Right ventricle myocardium superior (tissue), 1 donor: ENCODE measurements around the gene MYO18A. TPM values are rescaled to one million over a fixed set of nuclear protein-coding genes. Genes with fewer than 3 reads are reported as not detected.
A peak's percentile ranks its signal among the peaks of the same experiment; 100 is the strongest.

Experiments used
- ATAC-seq: fragments of 200-7000 bp; cut with Tn5 transposase; one replicate; pipeline ENCODE4 v1.9.1; 2020; ENCODE audit warnings: mild to moderate bottlenecking; ENCODE audit not compliant: poor library complexity
- DNase-seq: peaks from one replicate; pipeline ENCODE4 v3.0.0-alpha.2; 2020
- intact Hi-C: fragments of 100-400 bp; cut with DNase I; formaldehyde crosslinking; loops from one replicate; pipeline ENCODE4 v1.11.2; 2022
- total RNA-seq: library from RNA; stranded (reverse); fragmentation: NEBNext Ultra II Directional; extraction: Animal tissue kit (Norgen Biotek cat#: 25700); gene quantifications from one replicate; pipeline ENCODE4 v1.2.1, GENCODE V29; 2021
- donor health status: DM: no; HTN: yes; CAD: no; lungs with severe emphysema.

The MYO18A gene
- total RNA-seq, 1 donor from 2014 or later, result 393 TPM

DNA sequence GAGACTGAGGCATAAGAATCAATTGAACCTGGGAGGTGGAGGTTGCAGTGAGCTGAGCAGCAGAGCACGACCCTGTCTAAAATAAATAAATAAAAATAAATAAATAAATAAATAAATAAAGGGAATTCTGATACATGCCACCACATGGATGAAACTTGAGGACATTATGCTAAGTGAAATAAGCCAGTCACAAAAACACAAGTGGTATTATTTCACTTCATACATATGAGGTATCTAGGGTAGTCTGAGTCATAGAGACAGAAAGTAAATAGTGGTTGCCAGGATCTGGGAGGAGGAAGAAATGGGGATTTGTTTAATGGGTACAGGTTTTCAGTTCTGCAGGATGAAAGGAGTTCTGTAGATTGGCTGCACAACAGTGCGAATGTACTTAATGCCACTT, 120.9 kb downstream of the MYO18A start:
- intact Hi-C loops, result no loop called here
- DNase-seq (no peak), ATAC-seq (no peak)

DNA sequence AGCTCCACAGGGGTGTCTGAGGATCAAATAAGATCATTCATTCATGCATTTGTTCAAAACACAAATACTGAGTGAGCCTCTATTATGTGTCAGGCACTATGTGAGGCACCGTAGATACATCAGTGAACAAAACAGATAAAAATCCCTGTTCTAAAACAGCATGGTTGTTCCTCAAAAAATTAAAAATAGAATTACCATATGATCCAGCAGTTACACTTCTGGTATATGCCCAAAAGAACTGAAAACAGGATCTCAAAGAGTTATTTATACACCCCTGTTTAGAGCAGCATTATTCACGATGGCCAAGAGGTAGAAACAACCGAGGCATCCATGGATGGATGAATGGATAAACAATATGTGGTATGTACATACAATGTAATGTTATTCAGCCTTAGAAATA, 121.8 kb downstream of the MYO18A start:
- intact Hi-C loops, result no loop called here
- no peak for ATAC-seq
- no peak for DNase-seq

DNA sequence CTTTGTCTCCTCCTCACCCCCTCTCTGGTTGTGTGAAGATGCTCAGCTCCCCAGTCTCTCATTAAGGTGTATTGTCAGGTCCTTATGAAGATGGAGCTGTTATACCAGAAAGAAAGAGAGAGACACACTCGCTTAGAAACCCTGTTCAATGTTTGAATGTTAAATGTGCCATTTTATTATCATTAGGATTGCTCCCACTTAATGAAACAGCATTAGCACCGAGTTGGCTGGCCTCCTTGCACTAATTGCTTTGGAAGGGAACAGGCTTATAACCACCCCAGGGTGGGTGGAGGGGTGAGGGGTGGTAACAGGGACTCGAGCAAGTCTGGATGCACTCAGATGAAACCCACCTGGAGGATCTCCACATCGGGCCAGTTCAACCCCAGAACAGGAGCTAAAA, 122.8 kb downstream of the MYO18A start:
- intact Hi-C loops, result no loop called here
- DNase-seq (no peak), ATAC-seq (no peak)

DNA sequence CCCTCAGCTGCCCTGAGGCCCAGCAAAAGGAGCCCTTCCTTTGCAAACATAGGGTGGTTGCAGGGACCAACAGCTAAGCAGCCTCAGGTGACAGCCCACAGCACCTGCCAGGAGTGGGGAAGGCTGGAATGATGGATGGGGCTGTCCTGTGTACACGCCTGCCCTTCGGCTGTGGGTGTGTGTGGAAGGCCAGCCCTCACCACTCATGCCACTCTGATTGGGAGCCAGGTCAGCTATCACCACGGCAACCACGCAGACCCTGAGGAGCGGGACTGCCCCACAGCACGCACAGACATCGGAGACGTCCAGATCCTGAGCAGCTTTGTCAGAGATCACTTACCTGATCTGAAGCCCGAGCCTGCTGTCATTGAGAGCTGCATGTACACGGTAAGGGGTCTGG, 125.4 kb downstream of the MYO18A start:
- DNase-seq, result no peak

DNA sequence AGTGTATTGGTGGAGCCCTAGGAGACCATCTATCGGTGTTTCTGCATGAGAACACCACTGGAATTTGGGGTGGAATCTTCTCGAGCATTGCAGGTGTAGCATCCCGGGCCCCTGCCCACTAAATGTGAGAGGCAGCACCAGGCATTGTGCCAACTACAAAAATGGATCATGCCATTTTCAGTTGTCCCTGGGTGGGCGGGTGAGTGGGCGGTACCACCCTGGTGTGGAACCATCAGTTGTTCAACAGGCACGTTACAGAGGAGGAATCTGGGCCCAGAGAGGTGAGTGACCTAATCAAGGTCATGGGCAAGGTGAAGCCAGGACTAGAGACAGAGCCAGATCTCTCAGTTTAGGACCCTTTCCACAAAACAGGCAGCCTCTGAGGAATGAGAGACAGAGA, 128.5 kb downstream of the MYO18A start:
- ATAC-seq, result no peak
- DNase-seq, result no peak
- intact Hi-C loops, result no loop called here

More for the DNA sequence above, 125.4 kb downstream of the MYO18A start:
- no peak for ATAC-seq
- intact Hi-C loops, result no loop called here

DNA sequence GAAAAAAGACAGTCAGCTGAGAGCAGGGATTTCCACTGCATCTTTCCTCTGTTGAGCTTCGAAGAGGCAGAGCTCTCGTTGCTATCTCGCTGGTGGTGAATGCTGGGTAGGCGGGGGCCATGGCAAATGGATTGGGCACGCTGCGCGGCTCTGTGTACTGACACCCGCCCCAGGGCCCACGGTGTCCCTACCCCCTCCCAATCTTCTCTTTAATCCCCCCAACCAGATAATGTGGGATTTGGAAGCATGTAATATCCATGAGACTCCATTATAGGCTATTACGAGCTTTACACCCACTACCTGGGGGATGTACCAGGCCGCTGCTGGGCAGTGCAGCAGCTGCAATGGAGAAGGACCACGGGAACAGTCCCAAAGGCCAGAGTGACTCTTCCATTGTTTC, 129.0 kb downstream of the MYO18A start:
- ATAC-seq (no peak), DNase-seq (no peak)
- intact Hi-C loops, result no loop called here

DNA sequence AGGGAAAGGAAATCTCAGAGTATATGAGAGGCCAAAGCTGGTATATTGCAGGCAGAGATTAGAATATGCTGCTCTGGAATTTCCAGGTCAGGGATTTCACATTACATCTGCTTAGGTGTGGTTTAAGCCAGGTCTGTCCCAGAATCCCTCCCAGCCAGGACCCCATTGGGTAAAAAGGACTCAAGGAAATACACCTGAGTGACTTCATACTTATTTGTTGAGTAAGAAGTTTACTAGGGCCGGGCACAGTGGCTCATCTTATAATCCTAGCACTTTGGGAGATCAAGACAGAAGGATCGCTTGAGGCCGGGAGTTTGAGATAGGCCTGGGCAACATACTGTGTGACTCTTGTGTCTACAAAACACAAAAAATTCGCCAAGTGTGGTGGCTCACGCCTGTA, 130.0 kb downstream of the MYO18A start:
- DNase-seq (no peak), ATAC-seq (no peak)
- intact Hi-C loops, result no loop called here

DNA sequence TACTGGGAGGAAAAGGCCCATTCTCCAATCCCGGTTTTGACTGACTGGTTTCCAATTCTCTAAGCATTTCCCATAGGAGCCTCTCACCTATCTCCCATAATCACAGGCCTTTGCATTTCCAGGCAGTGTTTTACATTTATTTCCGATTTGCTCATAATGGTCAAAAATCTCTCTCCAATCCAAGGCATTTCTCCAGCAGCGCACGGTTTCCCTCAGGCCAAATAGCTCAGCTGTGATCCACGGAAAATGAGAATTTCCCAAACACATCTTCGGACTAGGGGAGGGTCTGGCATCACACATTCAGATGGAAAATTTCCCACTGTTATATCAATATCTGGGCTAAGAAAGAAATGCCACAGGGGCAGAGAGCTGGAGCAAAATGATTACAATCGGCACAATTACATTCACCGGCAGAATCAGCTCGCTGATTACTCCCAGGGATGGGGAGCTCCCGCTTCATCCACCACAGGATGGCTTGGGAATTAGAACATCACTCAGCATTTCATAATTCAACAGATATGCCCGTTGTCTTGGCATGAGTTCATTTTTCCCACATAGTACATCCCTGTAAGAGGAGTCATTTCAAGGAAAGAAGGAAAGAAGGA, 130.6 kb downstream of the MYO18A start:
- intact Hi-C loops, result no loop called here
- no peak for ATAC-seq
- DNase-seq, result no peak

DNA sequence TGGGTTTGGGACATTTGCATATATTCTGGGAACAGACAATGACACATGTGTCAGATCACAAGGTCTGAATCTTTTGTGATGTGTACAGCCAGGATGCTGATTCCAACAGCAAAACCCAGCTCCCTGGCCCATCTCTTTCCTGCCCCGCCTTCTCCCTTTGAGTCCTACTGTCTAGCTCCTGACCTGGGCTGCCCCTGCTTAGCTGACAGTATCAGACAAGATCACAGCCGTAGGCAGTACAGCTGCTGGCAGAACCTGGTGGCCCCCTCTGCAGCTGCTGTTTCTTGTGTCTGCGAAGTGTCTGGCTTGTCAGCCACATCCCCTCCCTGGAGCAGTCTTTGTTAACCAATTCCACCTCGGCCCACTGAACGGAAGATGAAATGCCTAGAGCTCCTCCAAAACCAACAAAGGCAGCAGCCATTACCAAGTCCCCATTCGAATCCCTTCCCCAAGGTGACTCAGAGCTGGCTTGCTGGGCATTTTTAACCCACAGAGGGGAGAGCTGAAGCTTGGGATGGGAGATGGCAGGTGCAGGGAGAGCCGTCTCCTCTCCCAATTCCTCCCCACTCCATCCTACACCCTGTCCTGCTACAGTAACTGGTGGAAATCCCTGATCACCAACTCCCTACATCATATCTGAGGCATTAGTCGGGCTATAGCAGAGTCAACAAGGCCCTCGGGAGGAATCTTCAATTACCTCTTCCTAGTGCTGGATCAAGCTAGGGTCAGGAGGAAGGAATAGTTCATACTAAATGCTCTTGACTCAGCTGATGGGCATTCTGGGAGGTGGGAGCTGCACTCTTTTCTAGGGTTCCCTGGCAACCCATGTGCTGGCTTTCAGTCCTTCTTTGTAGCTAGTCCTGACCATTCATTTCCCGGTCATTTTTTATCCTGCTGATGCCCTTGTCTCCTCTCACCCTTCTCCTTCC, 131.5 kb downstream of the MYO18A start:
- ATAC-seq (no peak), DNase-seq (no peak)
- intact Hi-C loops, result no loop called here

DNA sequence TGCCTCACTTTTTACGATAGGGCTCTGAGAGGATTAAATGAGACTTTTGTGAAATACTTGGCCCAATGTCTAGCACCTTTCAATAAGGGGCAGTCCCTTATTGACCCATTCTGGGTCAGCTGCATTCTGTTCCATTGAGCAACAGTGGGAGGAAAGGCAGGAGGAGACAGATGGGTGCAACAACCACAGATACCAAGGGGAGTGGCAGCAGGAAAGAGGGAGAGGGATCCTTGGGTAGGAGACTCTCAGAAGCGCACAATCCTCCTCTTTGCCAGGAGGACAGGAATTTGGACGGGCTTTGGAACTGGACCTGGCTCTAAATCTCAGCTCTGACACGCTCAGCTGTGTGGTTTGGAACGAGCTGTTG, 133.7 kb downstream of the MYO18A start:
- no peak for ATAC-seq
- intact Hi-C loops, result no loop called here

DNA sequence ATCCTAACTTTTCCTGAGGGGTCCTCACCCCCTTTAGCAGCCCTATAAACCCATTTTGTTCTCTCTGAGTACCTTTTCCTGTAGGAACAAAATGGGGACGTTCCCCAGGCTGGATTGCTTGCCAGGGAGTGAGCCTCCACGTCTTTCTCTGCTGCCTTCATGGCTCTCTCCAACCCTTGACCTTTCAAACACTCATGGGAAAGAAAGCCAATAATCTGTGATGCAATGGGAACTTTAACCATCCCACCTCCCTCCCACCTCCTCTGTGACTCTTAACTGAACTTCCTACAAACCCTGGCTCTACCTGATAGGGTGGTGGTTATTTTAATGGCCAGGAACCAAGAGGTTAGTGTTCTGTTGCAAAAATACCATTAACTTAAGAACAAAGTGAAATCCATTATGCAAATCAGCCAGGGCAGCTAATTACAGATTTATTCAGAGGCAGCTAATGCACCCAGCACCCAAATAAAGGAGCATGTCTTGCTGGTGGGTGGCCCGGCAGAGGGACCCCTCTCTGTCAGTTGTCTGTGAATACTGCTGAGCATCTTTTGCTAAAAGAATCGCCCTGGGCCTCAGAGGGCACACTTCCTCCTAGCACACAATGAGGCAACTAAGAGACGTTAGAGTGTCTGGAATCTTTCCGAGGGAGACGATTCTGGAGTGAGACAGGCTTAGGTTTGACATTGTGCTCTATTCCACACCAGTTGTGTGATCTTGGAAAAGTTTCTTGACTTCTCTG, 134.3 kb downstream of the MYO18A start:
- no peak for DNase-seq
- intact Hi-C loops, result no loop called here

More for the DNA sequence above, 133.7 kb downstream of the MYO18A start:
- DNase-seq, result no peak

DNA sequence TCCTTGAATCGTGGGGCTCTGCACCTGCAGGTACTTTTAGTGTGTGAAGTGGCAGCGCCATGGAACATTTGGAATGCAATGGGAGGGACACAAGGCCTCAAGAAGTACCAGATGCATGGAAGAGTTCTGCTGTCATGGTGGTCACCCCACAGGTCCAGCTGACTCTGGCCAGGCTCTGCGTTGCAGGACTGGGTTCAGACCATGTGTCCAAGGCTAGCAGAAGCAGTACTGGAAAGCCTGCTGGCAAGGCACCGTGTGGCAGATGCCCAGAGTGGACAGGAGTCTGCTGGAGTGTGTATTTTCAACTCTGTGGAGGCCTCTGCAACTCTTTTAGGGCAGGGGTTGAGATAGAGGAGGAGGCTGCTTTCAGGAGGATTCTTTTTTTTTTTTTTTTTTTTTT, 135.2 kb downstream of the MYO18A start:
- intact Hi-C loops, result no loop called here
- ATAC-seq (no peak), DNase-seq (no peak)

More for the DNA sequence above, 134.3 kb downstream of the MYO18A start:
- ATAC-seq, result no peak

DNA sequence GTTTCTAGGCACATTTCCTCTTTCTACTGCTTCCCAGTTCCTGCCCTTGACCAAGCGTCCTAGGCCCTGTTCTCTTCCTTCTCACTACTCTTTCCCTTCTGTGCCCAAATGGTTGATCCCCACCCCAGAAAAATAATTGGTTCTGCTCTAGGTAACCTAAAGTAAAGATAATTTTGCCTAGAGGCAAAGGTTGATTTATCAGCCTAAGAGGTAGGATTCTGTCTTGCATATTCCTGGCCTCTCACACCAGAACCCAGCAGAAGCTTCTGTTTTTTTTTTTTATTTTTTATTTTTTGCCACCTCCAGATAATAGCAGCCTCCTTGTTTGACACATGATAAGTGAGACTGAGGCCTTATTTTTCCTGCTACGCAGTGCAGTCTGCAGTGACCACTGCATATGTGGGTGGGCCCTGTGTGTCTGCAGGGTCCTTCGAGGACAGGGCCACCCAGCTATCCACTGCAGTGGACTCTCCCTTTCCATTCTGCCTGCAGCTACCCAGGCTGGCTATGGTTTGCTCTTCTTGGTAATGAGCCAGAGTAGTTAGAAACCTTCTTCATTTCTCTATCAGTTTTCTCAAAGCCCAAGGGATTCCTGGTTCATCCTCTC, 136.6 kb downstream of the MYO18A start:
- no peak for ATAC-seq
- intact Hi-C loops, result no loop called here

DNA sequence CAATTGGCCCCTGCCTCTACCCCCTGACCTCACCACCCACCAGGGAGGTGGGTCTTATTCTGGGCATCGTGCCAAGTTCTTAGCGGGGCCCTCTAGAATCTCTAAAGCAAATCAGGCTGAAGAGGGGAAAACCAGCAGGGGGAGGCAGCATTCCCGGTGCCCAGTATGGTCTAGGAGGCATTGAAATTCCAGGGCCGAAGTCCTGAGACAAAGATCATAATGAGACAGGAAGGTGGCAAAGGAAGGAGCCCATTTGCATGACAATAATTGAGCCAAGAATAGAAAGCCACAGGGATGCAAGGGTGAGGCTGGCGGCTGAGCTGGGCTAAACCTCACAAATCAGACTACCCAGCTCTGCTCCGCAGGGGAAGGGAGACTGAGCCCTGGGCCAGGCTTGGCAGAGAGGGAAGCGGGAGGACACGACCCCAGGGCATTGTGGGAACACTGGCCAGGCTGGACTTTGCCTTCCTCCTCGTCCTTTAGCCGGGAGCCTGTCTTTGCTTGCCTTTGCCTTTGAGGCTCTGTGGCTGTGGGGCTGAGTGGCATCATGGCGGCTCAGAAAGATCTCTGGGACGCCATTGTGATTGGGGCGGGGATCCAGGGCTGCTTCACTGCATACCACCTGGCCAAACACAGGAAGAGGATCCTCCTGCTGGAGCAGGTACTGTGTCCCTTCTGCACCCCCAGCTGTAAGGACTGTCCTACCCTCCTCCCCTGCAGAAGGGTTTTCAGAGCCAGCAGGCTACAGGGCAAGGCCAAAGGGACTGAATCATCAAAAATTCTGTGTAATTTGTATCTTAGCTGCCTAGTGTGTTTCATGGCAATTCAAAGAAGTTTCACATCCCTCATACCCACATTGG, 137.3 kb downstream of the MYO18A start, which contains the start of gene PIPOX:
Gene PIPOX, plus strand, starts transcription at position 463 of the 860 bp plus-strand sequence. Its CDS starts 85 bp downstream, at position 548.
- intact Hi-C loops, result no loop called here
- no peak for DNase-seq

More for the DNA sequence above, 136.6 kb downstream of the MYO18A start:
- DNase-seq, result no peak

DNA sequence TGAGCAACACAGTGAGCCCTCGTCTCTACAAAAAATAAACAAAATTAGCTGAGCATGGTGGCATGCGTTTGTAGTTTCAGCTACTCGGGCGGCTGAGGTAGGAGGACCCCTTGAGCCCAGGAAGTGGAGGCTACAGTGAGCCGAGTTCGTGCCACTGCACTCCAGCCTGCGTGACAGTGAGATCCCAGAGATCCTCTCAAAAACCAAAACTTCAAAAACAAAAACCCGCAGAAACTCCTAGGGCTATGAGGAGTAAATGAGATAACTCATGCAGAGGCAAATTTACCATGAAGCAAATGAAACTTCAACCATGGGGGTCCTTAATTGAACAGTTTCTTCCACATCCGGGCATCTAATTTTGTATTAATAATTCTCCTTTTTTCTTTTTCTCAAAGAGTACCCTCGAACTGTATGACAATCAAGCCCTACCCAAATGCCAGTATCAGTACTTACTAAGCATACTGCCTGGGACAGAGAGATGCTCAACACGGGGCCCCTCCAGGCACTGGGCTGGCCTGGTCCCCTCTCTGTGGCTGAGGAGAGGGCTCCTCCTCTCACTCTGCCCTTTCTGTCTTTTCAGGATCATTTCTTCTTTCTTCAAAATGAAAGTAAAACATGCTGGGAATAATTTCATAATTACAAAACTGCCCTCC, 138.0 kb downstream of the MYO18A start:
- ATAC-seq (no peak), DNase-seq (no peak)
- intact Hi-C loops, result no loop called here

More for the DNA sequence above, 137.3 kb downstream of the MYO18A start, which contains the start of gene PIPOX:
- peak; percentile 73 for ATAC-seq

DNA sequence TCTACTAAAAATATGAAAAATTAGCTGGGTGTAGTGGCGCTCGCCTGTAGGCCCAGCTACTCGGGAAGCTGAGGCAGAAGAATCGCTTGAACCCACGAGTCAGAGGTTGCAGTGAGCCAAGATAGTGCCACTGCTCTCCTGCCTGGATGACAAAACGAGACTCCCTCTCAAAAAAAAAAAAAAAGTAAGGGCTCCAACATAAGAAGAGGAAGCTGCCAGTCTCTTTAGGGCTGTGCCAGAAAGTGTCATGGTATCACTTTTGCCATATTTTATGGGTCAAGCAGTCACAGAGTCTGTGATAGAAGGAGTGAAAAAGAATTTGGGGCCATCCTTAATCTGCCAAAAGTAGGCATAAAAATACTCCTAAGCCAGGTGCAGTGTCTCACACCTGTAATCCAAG, 138.6 kb downstream of the MYO18A start:
- ATAC-seq, result no peak
- no peak for DNase-seq
- intact Hi-C loops, result no loop called here

DNA sequence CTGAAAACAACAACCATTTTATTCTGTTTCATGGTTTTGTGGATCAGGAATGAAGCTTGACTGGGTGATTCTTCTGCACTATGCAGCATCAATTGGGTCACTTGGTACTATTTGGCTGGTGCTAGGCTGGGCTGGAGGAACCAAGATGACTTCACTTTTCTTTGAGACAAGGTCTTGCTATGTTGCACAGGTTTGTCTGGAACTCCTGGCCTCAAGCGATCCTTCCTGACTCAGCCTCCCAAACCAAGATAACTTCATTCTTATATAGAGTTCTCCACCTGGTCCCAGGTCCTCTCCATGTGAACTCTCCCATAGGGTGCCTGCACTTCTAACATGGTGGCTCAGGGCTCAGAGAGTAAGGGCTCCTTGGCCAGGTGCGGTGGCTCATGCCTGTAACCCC, 139.1 kb downstream of the MYO18A start:
- ATAC-seq, result no peak
- intact Hi-C loops, result no loop called here
- DNase-seq, result no peak
